Measurements from ENCODE around the gene SND1. TPM values are rescaled to one million over a fixed set of nuclear protein-coding genes. Genes with fewer than 3 reads are reported as not detected.

Gene SND1
- total and polyA plus RNA-seq, 10 of the 15 experiments (the other 5 are each of a cell fraction or from before 2014, with no cell fraction given), result 52.4 to 270 (median 146) TPM

DNA sequence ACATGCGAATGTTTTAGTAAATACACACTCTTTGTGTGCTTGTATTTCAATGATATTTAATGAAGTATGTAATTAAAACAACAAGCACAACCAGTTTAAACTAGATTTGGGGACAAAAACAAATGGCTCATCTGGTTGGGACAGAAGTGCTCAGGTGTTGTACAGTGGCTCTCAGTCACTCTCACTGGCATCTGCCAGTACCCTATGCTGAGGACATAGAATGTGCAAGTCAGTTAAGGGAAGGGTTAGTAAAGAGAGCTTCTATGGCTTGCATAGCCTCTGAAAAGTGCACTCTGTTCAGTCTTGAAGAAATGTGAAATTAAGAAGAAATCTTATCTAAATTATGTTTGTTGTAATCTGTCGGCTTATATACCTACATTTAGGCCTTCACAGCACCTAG is 196.2 kb downstream of the SND1 start (continued):
- TF ChIP-seq, protein P1, sequence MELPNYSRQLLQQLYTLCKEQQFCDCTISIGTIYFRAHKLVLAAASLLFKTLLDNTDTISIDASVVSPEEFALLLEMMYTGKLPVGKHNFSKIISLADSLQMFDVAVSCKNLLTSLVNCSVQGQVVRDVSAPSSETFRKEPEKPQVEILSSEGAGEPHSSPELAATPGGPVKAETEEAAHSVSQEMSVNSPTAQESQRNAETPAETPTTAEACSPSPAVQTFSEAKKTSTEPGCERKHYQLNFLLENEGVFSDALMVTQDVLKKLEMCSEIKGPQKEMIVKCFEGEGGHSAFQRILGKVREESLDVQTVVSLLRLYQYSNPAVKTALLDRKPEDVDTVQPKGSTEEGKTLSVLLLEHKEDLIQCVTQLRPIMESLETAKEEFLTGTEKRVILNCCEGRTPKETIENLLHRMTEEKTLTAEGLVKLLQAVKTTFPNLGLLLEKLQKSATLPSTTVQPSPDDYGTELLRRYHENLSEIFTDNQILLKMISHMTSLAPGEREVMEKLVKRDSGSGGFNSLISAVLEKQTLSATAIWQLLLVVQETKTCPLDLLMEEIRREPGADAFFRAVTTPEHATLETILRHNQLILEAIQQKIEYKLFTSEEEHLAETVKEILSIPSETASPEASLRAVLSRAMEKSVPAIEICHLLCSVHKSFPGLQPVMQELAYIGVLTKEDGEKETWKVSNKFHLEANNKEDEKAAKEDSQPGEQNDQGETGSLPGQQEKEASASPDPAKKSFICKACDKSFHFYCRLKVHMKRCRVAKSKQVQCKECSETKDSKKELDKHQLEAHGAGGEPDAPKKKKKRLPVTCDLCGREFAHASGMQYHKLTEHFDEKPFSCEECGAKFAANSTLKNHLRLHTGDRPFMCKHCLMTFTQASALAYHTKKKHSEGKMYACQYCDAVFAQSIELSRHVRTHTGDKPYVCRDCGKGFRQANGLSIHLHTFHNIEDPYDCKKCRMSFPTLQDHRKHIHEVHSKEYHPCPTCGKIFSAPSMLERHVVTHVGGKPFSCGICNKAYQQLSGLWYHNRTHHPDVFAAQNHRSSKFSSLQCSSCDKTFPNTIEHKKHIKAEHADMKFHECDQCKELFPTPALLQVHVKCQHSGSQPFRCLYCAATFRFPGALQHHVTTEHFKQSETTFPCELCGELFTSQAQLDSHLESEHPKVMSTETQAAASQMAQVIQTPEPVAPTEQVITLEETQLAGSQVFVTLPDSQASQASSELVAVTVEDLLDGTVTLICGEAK (IDR thresholded peaks at IDR 0.05; ENCODE audit: borderline replicate concordance), result no peak
- no peak for TF ChIP-seq MAX (IDR thresholded peaks at IDR 0.05; ENCODE audit: low read depth, low read length)

DNA sequence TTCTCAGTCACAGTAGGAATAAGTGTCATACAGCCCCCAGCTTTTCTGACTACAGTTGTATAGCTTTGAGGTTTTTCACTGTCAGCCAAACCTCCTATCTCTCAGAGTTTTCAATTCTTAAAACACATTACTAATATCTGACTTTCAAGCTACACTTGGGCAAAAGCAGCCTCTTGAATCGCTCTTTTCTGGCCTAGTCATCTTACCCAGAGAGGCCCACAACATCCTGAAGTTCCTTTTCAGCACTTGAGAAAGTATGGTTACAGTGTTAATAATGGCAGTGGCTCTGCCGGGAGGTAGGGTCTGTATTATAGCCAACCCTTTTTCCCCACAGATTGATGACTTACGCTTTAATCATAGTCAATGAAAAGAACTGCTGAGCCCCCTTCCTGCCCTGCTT is 198.2 kb downstream of the SND1 start:
- CTCF ChIA-PET, result interaction anchor here (0.8 to 2.0 kb wide), 2 partner anchors 56 to 143 kb away, joined by 3 to 5 read pairs; no protein-coding TSS in a partner anchor
- H3K27ac ChIP-seq (ENCODE audit: control insufficient read depth, insufficient read depth), result no peak overlapping the region

More for the DNA sequence above, 198.2 kb downstream of the SND1 start:
- intact Hi-C loops (cut with micrococcal nuclease; ENCODE audit: unreplicated experiment) (no loop called here), in situ Hi-C loops (cut with MboI) (no loop called here)
- no peak overlapping the region for H3K4me2 ChIP-seq (ENCODE audit: control insufficient read depth, insufficient read depth)
- no peak for FAIRE-seq
- ChIA-PET RAD21 (ENCODE audit: unreplicated experiment) (no interaction called here), SMC1A (ENCODE audit: uncharacterized antibody, unreplicated experiment) (interaction anchor here (0.8 to 2.2 kb wide), 5 partner anchors 10 to 37 kb away, joined by 3 to 6 read pairs (median 3); no protein-coding TSS in a partner anchor), POLR2A (no interaction called here)
- 42% methylated on average over 3 of the region's 3 CpGs for WGBS (ENCODE audit: insufficient coverage, insufficient replicate concordance, low lambda C conversion rate, missing lambda C conversion rate)
- H3K36me3 ChIP-seq (ENCODE audit: control insufficient read depth in 2 of 2, insufficient read depth in 2 of 2, low read length in 1 of 2), result peaks cover 0 to 15% of the 10 kb centered on the region in 2 experiments; a peak in 3 of 4 replicates
- no peak overlapping the region for H2AFZ ChIP-seq (ENCODE audit: control insufficient read depth, low read depth, low read length)
- no peaks in the 10 kb centered on the region; the same call in 1 of the 2 replicates for H3K79me2 ChIP-seq (ENCODE audit: control insufficient read depth, insufficient read depth, low read length)
- no peak overlapping the region for H3K9ac ChIP-seq (ENCODE audit: control insufficient read depth, insufficient read depth, low read length)
- no peaks in the 10 kb centered on the region for H3K9me3 ChIP-seq (replicated peaks; ENCODE audit: control insufficient read depth, insufficient read depth, low read length)
- no peak for DNase-seq (ENCODE audit: low read depth, low spot score)
- H3K27me3 ChIP-seq (replicated peaks in 1 of 2; ENCODE audit: control insufficient read depth in 2 of 2, insufficient read depth in 2 of 2, low read length in 1 of 2), result no peaks in the 10 kb centered on the region
- H3K4me3 ChIP-seq, result no peak overlapping the region
- H3K4me1 ChIP-seq (ENCODE audit: control insufficient read depth, insufficient read depth, low read length), result peaks cover 8% of the 10 kb centered on the region
- no peak; the same call in 1 of the 3 replicates for ATAC-seq
- no peaks in the 10 kb centered on the region for H4K20me1 ChIP-seq (ENCODE audit: control insufficient read depth, insufficient read depth)
- TF ChIP-seq, protein P2, sequence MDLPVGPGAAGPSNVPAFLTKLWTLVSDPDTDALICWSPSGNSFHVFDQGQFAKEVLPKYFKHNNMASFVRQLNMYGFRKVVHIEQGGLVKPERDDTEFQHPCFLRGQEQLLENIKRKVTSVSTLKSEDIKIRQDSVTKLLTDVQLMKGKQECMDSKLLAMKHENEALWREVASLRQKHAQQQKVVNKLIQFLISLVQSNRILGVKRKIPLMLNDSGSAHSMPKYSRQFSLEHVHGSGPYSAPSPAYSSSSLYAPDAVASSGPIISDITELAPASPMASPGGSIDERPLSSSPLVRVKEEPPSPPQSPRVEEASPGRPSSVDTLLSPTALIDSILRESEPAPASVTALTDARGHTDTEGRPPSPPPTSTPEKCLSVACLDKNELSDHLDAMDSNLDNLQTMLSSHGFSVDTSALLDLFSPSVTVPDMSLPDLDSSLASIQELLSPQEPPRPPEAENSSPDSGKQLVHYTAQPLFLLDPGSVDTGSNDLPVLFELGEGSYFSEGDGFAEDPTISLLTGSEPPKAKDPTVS (IDR thresholded peaks at IDR 0.05; ENCODE audit: low read depth, low read length), result no peak
- TF ChIP-seq RUNX3 (IDR thresholded peaks at IDR 0.05; ENCODE audit: low read length), result peak; percentile 26; the same call in 1 of the 2 replicates
- no TSS peak for BruUV-seq (replicated peaks)

All from GM12878 (cell line).